Body of pancreas (tissue), 4 donors: ENCODE results near the gene PTPRN2.

Source experiments
- POLR2A ChIP-seq, 3 donors: fragments of 450-650 bp; IDR thresholded peaks; one replicate each; pipeline ENCODE4 v1.6.1; 2016; ENCODE audit warnings: antibody characterized with exemption in 3 of 3, mild to moderate bottlenecking in 2 of 3
- TF ChIP-seq, protein P1 (sequence below), 7 experiments: fragments of 450-650 bp in 4 of 7; fragments of 200-600 bp in 3 of 7; sonication (generic) in 3 of 7; IDR thresholded peaks; one replicate each; pipeline ENCODE4 v1.5.1; 2016 to 2019; ENCODE audit warnings: antibody characterized with exemption in 7 of 7

DNA sequence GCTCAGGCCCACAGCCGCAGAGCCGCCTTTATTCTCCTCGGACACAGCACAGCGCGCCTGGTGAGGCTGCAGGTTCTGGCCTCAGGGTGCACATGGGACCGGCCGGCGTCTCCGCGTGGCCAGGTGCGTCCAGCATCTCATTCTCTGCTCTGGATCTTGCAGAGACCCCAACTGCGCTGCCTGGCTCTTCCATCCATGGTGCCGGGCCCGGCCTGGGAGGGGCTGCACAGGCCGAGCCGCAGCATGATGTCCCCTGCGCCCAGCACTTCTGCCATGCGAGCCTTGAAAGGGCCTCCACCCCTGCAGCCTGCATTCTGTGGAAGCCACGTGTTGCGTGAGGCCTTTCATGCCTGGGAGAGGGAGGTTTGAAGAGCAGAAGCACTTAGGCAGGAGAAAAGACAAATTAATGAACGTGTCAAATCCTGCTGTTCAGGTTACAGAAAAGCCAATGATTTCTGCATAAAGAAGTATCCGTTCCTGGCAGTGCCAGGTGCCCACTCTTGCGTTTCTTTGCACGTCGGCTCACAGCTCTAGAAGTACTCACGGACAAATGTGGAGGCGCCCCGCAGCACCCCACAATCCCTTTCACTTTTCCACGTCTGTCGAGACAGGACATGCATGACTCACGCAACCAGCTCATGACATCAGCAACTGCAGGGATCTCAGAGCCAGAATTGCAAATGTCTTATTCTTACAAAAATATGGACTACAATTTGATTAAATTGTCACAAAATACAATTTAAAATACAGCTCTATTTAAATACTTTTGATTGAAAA is 679.4 kb downstream of the PTPRN2 start:
- TF ChIP-seq, protein P1, sequence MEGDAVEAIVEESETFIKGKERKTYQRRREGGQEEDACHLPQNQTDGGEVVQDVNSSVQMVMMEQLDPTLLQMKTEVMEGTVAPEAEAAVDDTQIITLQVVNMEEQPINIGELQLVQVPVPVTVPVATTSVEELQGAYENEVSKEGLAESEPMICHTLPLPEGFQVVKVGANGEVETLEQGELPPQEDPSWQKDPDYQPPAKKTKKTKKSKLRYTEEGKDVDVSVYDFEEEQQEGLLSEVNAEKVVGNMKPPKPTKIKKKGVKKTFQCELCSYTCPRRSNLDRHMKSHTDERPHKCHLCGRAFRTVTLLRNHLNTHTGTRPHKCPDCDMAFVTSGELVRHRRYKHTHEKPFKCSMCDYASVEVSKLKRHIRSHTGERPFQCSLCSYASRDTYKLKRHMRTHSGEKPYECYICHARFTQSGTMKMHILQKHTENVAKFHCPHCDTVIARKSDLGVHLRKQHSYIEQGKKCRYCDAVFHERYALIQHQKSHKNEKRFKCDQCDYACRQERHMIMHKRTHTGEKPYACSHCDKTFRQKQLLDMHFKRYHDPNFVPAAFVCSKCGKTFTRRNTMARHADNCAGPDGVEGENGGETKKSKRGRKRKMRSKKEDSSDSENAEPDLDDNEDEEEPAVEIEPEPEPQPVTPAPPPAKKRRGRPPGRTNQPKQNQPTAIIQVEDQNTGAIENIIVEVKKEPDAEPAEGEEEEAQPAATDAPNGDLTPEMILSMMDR (IDR thresholded peaks at IDR 0.05) = no peak
- no peak for TF ChIP-seq POLR2A (IDR thresholded peaks at IDR 0.05)
